Stomach (tissue), 9 donors: Measurements from ENCODE around the gene FAM120A. TPM values are rescaled to one million over a fixed set of nuclear protein-coding genes. Genes with fewer than 3 reads are reported as not detected.

Experiments used
- DNase-seq, 2 donors: peaks; one replicate each; pipeline versions ENCODE4 v3.0.0 to v3.0.0-alpha.2; 2013 to 2019
- H3K27ac ChIP-seq, 5 donors: fragments of 200-600 bp in 4 of 5; sonication (generic) in 4 of 5; one replicate each; pipeline ENCODE4 v1.5.1; 2013 to 2019; ENCODE audit warnings: mild to moderate bottlenecking in 1 of 5, moderate library complexity in 1 of 5
- H3K27me3 ChIP-seq, 3 donors: fragments of 200-600 bp; sonication (generic); one replicate each; pipeline ENCODE4 v1.5.1; 2017 to 2019; ENCODE audit warnings: mixed run types in 1 of 3
- H3K36me3 ChIP-seq, 4 donors: fragments of 200-600 bp; sonication (generic); 1 replicate in 3 of 4; 2 replicates in 1 of 4; pipeline ENCODE4 v1.5.1; 2016 to 2019
- H3K4me1 ChIP-seq, 4 donors: fragments of 200-600 bp; sonication (generic); one replicate each; pipeline ENCODE4 v1.5.1; 2016 to 2019
- H3K4me3 ChIP-seq, 4 donors: fragments of 200-600 bp; sonication (generic) in 3 of 4; one replicate each; pipeline ENCODE4 v1.5.1; 2016 to 2019; ENCODE audit warnings: mild to moderate bottlenecking in 1 of 4
- H3K9me3 ChIP-seq, 4 donors: fragments of 200-600 bp; sonication (generic); one replicate each; pipeline ENCODE4 v1.5.1; 2016 to 2019
- EP300 ChIP-seq: sonication (generic); formaldehyde crosslinking; IDR thresholded peaks from one replicate; pipeline ENCODE4 v1.6.1; 2017; ENCODE audit warnings: antibody characterized with exemption
- POLR2A ChIP-seq, 4 donors: fragments of 450-650 bp; IDR thresholded peaks; one replicate each; pipeline ENCODE4 v1.6.1; 2016; ENCODE audit warnings: antibody characterized with exemption in 4 of 4, control low read depth in 2 of 4, mild to moderate bottlenecking in 1 of 4, moderate library complexity in 1 of 4
- POLR2AphosphoS5 ChIP-seq, 3 donors: sonication (generic); formaldehyde crosslinking; IDR thresholded peaks; one replicate each; pipeline ENCODE4 v1.6.1; 2016; ENCODE audit warnings: antibody characterized with exemption in 3 of 3
- WGBS, 5 donors: extraction: QIAGEN DNeasy Blood & Tissue Kit in 3 of 5; methylation state at CpG; one replicate each; pipeline versions ENCODE4 v1.1.5 to v1.1.7; 2013 to 2018; 5-methylcytosine and 5-hydroxymethylcytosine counted together
- intact Hi-C: fragments of 100-400 bp; cut with DNase I; formaldehyde crosslinking; loops from one replicate; pipeline ENCODE4 v1.15.1; 2023; ENCODE audit warnings: low total_unique reads
- polyA plus RNA-seq, 3 donors: library from polyadenylated mRNA; stranded (reverse); fragments of 200-250 nt; gene quantifications; one replicate each; pipeline ENCODE4 v1.2.3, GENCODE V29; 2013
- total RNA-seq, 5 donors: library from RNA; depleted of rRNA; stranded (reverse); fragments of >200 nt; gene quantifications; one replicate each; pipeline versions ENCODE4 v1.1.0 to v1.2.3, GENCODE V29; 2014 to 2016
- TF ChIP-seq, protein P1 (sequence below), 7 experiments: fragments of 450-650 bp in 4 of 7; fragments of 200-600 bp in 3 of 7; sonication (generic) in 3 of 7; IDR thresholded peaks; one replicate each; pipeline ENCODE4 v1.5.1; 2016 to 2019; ENCODE audit warnings: antibody characterized with exemption in 7 of 7, control low read depth in 2 of 7, mild to moderate bottlenecking in 1 of 7
- donor health status: healthy with polysubstance abuse.
- donor health status: Bipolar disorder and iron deficiency.
- donor health status: healthy.

FAM120A gene
- total and polyA plus RNA-seq, 8 donors = 35.8 to 192 (median 92.1) TPM

DNA sequence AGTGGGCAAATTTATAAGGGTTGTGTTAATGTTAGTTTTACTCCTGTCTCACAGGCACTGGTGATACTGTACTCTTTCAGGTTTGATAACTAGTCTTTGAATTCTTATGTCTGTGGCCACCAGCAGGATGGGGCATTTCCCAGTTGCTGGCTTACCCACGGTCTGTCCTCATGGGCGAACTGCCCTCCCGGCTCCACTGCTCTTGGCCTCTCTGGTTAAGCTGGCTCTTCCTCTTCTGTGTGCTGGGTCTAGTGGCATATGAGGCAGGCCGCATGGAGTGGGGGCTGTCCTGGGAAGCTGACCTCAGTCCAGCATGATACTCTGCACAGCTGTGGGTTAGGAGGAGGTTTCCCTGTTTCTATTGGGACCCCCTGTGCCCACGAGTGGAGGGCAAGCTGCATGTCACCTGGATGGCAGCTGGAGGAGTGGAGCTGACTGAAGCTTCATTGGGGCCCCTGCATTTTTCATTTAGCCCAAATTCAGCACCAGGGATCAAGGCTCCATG lies 144.4 kb downstream of the FAM120A start:
- no peak for DNase-seq
- Histone ChIP-seq H3K27ac (no peak overlapping the region), H3K36me3 (no peaks in the 10 kb centered on the region), H3K4me3 (no peak overlapping the region), H3K9me3 (no peaks in the 10 kb centered on the region), H3K27me3 (no peaks in the 10 kb centered on the region), H3K4me1 (peaks cover 31 to 85% (median 49%) of the 10 kb centered on the region in 4 donors)
- intact Hi-C loops = no loop called here
- WGBS, 5 donors = 74 to 87% (median 79%) methylated on average over 5 of the region's 5 CpGs
- TF ChIP-seq POLR2AphosphoS5 (IDR thresholded peaks at IDR 0.05) = no peak

DNA sequence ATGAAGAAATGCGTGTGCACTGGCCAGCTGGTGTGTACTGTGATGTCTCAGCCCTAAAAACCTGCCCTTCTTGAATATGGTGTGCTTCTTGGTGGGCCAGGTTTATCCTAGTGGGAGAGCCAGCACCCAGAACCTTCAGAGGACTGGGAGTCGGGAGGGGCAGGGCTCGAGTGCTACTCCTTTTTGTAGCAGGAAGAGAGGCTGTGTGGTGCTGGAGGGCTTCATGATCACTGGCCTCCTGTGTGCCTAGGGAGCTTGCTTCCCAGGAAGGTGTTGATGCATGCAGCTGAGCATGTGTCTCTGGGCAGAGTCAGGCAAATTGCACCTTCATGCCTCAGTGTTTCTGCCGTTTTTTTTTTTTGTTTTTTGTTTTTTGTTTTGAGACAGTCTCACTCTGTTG lies 144.9 kb downstream of the FAM120A start:
- Histone ChIP-seq H3K4me1 (peaks cover 32 to 85% (median 46%) of the 10 kb centered on the region in 4 donors), H3K4me3 (no peak overlapping the region), H3K27me3 (no peaks in the 10 kb centered on the region), H3K36me3 (no peaks in the 10 kb centered on the region), H3K27ac (no peak overlapping the region), H3K9me3 (no peaks in the 10 kb centered on the region)
- DNase-seq = no peak
- intact Hi-C loops = no loop called here
- WGBS, 5 donors = 80 to 85% (median 84%) methylated on average over 4 of the region's 4 CpGs
- TF ChIP-seq EP300 = no peak
- TF ChIP-seq POLR2A (IDR thresholded peaks at IDR 0.05) = no peak
- no peak for TF ChIP-seq POLR2AphosphoS5 (IDR thresholded peaks at IDR 0.05)
- TF ChIP-seq, protein P1, sequence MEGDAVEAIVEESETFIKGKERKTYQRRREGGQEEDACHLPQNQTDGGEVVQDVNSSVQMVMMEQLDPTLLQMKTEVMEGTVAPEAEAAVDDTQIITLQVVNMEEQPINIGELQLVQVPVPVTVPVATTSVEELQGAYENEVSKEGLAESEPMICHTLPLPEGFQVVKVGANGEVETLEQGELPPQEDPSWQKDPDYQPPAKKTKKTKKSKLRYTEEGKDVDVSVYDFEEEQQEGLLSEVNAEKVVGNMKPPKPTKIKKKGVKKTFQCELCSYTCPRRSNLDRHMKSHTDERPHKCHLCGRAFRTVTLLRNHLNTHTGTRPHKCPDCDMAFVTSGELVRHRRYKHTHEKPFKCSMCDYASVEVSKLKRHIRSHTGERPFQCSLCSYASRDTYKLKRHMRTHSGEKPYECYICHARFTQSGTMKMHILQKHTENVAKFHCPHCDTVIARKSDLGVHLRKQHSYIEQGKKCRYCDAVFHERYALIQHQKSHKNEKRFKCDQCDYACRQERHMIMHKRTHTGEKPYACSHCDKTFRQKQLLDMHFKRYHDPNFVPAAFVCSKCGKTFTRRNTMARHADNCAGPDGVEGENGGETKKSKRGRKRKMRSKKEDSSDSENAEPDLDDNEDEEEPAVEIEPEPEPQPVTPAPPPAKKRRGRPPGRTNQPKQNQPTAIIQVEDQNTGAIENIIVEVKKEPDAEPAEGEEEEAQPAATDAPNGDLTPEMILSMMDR (IDR thresholded peaks at IDR 0.05) = no peak

DNA sequence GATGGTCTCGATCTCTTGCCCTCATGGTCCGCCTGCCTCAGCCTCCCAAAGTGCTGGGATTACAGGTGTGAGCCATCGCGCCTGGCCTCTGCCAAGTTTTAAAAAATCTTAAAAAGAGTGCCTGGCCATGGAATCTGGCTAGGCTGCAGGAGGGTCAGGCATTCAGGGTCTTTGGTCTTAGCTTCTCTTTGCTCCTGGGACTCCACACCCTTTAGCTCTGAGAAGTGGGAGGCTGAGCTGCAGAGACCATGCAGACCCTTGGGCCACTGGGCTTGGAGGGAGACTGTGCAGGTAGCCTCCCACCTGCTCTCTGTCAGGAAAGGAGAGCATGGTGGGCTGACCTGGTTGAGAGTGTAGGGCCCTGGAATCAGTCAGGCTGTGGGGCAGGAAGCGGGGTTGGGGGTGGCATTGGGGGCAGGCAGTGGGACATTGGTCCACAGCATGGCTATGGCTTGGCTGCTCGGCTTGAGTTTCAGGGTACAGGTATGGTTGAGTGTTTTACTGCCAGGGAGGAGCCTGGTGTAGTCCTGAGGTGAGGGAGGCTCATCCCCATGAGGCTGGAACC lies 145.7 kb downstream of the FAM120A start:
- no peak overlapping the region for H3K27ac ChIP-seq
- H3K4me3 ChIP-seq = no peak overlapping the region
- intact Hi-C loops = no loop called here
- H3K36me3 ChIP-seq = no peaks in the 10 kb centered on the region
- H3K4me1 ChIP-seq = peaks cover 27 to 80% (median 42%) of the 10 kb centered on the region in 4 donors
- no peaks in the 10 kb centered on the region for H3K27me3 ChIP-seq
- no peak for TF ChIP-seq EP300
- TF ChIP-seq, protein P1 (IDR thresholded peaks at IDR 0.05) = no peak
- TF ChIP-seq POLR2A (IDR thresholded peaks at IDR 0.05) = no peak
- TF ChIP-seq POLR2AphosphoS5 (IDR thresholded peaks at IDR 0.05) = no peak
- WGBS, 5 donors = 93 to 99% (median 97%) methylated on average over 4 to 6 of the region's 6 CpGs
- DNase-seq = no peak
- H3K9me3 ChIP-seq = no peaks in the 10 kb centered on the region

DNA sequence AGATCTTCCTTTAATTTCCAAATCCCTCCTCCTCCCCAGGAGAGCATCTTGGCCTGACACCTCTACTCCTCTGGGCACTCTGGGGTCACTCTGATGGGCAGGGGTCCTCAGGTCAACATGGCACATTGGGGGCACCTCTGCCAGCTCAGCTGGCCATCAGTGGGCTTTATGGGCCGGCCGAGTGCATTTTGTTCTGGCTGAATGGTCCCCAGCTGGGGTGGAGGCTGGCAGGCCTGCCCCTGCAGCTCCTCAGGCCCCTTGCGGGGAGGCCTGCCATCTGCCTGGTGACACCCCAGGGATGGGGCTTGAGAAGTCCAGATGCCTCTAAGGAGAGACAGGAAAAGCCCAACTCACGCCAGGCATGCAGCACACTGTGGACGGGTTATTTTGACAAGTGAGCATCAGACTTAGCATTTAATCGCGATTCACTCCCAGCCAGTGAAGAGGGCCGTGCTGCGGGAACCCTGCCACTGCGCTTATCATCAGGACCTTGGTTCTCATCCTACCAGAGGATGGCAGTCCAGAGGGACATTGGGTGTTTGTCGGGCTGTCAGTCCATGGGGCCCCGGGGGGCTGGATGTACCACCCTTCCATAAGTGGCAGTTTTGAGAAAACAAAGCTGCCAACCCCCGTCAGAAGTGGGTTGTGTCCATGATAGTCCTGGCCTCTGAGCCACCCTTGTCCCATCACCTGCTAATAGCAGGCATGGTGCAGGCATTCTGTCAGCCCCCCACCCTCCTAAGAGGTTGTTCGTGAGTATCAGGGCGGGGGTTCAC lies 146.6 kb downstream of the FAM120A start:
- TF ChIP-seq EP300 = no peak
- TF ChIP-seq POLR2AphosphoS5 (IDR thresholded peaks at IDR 0.05) = no peak
- no peak for TF ChIP-seq POLR2A (IDR thresholded peaks at IDR 0.05)
- TF ChIP-seq, protein P1 (IDR thresholded peaks at IDR 0.05) = no peak
- intact Hi-C loops = no loop called here
- H3K4me1 ChIP-seq = peaks cover 27 to 72% (median 39%) of the 10 kb centered on the region in 4 donors
- no peaks in the 10 kb centered on the region for H3K9me3 ChIP-seq
- H3K27ac ChIP-seq = no peak overlapping the region
- 77 to 93% (median 88%) methylated on average over 7 to 15 of the region's 15 CpGs for WGBS, 5 donors
- H3K36me3 ChIP-seq = no peaks in the 10 kb centered on the region
- H3K4me3 ChIP-seq = no peak overlapping the region
- no peak for DNase-seq
- no peaks in the 10 kb centered on the region for H3K27me3 ChIP-seq
